GM21381 (cell line): ENCODE measurements around the gene RGS16.
A peak's percentile ranks its signal among the peaks of the same experiment; 100 is the strongest.

ENCODE experiments used
- ATAC-seq: cut with Tn5 transposase; IDR thresholded peaks from one replicate; pipeline ENCODE4 v1.9.1; 2021; ENCODE audit warnings: mild to moderate bottlenecking, moderate library complexity; ENCODE audit not compliant: unreplicated experiment

The RGS16 gene

GRCh38 chr1:182610606-182611194 is 6.5 kb upstream of the RGS16 start:
- no peak for ATAC-seq

DNA sequence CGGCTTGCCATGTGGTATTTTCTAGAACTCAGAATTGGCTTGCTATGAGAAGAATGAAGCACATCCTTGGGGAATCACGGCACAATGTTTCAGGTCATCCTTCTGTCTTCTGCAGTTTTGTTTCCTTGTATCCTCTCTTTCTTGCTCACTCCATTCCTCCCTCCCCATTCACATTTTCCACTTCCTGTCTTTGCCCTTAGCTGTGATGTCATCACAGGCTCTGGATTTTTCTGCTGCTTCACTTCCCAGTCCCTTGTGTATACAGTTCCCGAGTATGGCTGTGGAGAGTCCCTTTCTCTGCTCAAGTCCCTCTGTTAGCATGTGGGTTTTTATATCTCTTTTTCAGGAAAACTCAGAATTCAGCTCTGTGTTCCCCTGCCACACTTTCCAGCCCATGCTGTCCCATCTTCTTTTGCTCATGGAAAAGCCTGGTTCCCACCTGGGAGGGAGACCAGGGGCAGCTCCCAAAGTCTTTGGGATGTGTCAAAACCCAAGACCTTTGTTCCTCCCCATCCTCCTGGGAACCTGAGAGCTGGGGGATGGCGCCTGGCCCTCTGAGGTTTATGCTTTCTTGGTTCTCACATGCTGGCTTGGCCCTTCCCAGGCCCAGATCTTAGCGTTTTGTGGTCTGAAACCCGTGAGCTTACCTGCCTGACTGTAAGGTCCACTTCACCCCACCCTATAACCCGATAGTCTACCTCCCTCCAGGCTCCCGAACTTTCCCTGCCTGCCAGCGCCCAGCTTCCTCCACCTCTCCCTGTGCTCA is 4.8 kb upstream of the RGS16 start:
- ATAC-seq = no peak

DNA sequence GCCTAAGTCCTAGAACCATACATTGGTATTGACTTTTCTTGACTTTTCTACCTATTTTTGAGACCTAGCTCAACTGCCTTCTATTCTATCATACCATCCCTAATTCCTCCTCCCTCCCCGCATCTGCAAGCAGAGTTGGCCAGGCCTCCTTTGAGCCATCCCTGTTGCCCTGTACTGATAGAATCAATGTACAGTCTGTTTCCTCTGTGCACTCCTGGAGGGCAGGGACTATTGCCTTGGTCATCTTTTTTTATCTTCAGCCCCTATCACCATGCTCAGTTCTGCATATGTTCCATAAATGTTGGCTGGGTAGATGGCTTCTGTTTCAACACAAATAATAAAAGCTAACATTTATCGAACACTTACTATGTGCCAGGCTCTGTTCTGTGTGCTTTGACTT is 4.0 kb upstream of the RGS16 start:
- no peak for ATAC-seq

GRCh38 chr1:182607566-182607965 is 3.4 kb upstream of the RGS16 start:
- no peak for ATAC-seq

GRCh38 chr1:182603646-182604174 is 479 bp downstream of the RGS16 start:
- ATAC-seq = no peak

DNA sequence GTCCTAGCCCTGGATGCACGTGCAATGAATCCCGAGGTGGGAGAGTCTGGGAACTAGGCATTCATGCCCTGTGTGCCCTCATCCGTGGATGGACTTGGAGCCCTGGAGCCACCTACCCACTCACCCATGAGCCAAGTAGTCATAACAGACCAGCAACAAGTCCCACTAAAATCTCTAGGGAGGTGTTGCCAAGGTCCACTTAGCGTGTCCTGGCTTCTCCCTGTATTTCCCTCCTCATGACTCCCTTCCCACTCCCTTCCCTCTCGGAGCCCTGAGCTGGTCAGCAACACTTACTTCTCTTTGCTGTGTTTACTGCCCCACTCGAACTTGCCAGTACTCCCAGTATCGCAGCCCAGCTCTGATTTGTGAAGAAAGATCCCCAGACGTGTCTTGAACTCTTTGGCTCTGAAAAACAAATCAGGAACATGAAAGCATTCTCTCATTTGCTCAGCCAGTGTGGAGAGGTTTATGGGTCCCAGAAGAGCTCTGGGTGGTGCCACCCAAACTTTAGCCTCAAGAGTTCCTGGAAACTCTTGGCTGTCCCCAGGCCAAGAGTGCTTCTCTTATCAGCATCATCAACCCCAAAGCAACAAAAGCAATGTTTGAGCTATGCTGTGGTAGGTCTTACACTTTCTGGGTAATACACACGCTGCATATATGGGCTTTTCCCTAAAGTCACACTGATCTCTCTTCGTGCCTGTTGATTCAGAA is 1.1 kb downstream of the RGS16 start:
- no peak for ATAC-seq

- ATAC-seq = no peak
These were observed 2.3 kb downstream of the RGS16 start for GRCh38 chr1:182601913-182602312.

- no peak for ATAC-seq
These were observed 2.8 kb downstream of the RGS16 start for GRCh38 chr1:182601416-182601786.

DNA sequence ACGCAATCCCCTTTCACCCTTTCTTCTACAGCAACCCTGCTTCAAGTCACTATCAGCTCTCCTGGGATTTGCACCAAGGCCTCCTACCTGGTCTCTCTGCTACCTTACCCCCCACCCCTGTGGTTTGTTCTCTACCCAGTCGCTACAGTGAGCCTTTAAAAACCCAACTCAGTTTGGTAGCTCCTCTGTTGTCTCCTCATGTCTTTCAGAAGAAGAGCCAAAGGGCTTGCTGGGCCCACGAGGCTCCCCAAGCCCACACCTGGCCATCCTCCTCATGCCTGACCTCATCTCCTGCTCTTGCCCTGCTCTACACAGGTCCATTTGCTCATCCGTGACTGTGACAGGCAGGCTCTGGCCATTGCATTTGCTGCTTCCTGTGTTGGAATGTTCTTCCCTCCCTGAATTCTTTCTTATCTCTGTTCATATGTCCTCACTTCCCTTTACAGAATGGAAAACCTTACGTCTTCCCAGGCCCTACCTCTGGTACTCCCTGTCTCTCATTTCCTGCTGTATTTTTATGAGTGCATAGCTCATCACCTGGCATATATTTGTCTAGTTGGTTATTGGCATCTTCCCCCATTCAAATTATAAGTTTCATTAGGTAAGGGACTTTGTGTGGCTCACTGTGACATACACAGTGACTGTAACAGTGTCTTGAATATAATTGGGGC is 3.3 kb downstream of the RGS16 start:
- no peak for ATAC-seq

- ATAC-seq = no peak
These were observed 4.0 kb downstream of the RGS16 start for GRCh38 chr1:182600036-182600713.

- no peak for ATAC-seq
These were observed 4.8 kb downstream of the RGS16 start for GRCh38 chr1:182599339-182599738.

DNA sequence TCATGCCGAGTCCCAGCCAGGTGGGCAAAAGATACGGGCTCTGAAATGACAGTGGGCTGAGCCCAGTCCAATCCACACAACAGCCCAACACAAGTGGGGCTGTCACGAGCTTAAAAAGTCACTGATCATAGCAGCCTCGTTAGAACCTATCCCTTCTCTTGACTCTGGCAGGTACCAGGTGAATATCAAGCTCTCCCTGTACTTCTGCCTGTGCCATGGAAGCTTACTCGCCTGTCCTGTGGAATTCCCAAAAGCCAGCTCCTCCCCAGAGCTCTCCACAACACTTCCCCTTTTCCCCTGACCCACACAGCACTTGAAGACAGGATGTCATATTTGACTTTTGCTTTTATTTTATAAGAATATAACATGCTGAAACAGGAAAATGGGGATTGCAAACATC is 5.9 kb downstream of the RGS16 start:
- ATAC-seq = no peak

- no peak for ATAC-seq
These were observed 7.3 kb downstream of the RGS16 start for GRCh38 chr1:182596934-182597333.

GRCh38 chr1:182595641-182596240 is 8.4 kb downstream of the RGS16 start:
- no peak for ATAC-seq

- ATAC-seq = no peak
These were observed 14.3 kb downstream of the RGS16 start for GRCh38 chr1:182589931-182590330.

GRCh38 chr1:182589520-182589919 is 14.7 kb downstream of the RGS16 start:
- no peak for ATAC-seq

- peak; percentile 88 for ATAC-seq
These were observed 15.4 kb downstream of the RGS16 start, which contains the start of gene RNASEL for GRCh38 chr1:182588500-182589396. RNASEL (minus strand) TSS chr1:182589256; CDS start chr1:182586806, 2,450 bp downstream.

DNA sequence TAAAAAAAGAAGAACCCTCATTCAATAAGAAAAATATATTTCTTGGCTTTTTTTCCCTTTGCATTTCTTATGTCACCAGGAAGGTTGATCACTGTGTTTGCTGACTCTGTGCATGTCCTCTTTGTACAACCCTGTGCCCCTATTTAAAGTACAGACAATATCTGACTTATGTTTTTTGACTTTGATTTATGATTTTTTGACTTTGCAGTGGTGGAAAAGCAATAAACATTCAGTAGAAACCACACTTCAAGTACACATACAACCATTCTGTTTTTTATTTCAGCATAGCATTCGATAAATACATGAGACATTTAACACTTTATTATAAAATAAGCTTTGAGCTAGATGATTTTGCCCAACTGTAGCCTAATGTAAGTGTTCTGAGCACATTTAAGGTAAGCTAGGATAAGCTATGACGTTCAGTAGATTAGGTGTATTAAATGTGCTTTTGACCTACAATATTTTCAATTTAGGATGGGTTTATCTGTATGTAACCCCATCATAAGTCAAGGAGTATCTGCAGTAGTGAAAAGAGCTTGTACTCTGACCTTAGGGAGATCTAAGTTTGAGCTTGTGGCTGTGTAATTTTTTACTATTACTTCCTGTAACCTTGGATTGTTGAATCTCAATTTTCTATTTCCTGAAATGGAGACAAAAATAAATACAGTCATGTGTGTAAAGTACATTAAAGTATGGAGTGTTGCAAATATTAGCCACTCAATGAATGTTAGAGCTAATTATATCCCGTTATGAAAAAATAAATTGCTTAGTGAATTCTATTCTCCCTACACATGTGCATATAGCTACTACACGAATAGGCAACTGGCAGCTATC is 16.3 kb downstream of the RGS16 start:
- no peak for ATAC-seq
